HG03060 (cell line): ENCODE measurements around the gene NACA2.
"Not testable (repeated sequence)": the region's sequence is repeated elsewhere in the genome, so short reads cannot be mapped to it uniquely, and the experiment has no call there.

Source experiments
- ATAC-seq: cut with Tn5 transposase; IDR thresholded peaks from one replicate; pipeline ENCODE4 v1.9.1; 2021; ENCODE audit warnings: low read depth, moderate number of reproducible peaks; ENCODE audit not compliant: unreplicated experiment

NACA2 gene

DNA sequence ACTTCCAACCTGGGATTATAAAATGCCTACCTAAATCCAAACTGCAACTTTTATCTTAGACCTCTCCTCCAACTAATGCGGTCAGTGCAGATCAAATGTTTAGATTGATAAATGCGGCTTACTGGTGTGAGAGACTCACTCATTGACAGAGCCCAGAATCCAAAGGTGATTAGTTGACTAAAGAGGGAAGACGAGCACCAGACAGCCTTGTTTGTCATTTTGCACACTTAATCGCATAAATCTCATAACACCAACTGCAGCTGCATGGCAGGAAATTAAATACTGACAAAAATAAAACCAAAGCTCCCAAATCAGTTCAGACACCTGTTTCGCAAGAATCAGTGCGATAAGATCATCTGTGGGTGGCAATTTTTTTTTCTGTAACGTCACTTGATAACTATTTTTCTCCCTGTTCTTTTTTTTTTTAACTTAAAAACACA is 35.9 kb downstream of the NACA2 start:
- no peak for ATAC-seq

- no peak for ATAC-seq
Measured at GRCh38 chr17:61554209-61554608, 36.8 kb downstream of the NACA2 start.

DNA sequence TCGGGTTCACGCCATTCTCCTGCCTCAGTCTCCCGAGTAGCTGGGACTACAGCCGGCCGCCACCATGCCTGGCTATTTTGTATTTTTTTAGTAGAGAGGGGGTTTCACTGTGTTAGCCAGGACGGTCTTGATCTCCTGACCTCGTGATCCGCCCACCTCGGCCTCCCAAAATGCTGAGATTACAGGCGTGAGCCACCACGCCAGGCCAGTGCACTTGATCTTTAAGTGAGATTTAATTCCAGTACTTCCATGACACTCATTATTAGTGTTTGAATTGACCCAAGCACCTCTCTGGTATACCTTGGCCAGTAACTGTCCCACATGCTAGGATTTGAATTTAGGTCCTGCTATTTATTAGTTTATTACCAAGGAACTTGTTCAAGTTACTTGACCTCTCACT is 38.5 kb downstream of the NACA2 start:
- ATAC-seq: not testable (repeated sequence)

DNA sequence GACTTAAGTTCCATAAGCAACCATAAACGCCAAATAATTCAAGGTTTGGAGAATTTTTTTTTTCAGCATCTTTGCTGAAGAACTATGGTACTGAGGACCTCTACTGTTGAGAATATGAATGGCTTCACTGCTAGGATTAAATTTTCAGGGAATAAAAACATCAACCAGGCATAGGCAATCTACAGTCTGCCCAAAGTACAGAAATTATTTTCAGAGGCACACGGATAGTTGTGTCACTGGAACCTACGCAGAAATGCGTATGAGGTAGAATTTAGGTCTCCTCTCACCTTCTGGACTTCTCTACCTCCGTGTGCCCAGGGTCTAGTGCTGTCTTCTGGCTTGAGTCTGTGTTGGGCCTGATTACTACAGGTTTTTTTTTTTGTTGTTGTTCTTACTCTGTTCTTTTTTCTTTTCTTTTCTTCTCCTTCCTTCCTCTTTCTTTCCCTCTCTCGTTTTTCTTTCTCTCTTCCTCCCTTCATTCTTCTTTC is 39.7 kb downstream of the NACA2 start:
- no peak for ATAC-seq

- no peak for ATAC-seq
Measured at GRCh38 chr17:61547113-61547512, 43.9 kb downstream of the NACA2 start.

- no peak for ATAC-seq
Measured at GRCh38 chr17:61545335-61545938, 45.6 kb downstream of the NACA2 start.

GRCh38 chr17:61543786-61544415 is 47.1 kb downstream of the NACA2 start:
- ATAC-seq: no peak

GRCh38 chr17:61542027-61542426 is 49.0 kb downstream of the NACA2 start:
- ATAC-seq: no peak

DNA sequence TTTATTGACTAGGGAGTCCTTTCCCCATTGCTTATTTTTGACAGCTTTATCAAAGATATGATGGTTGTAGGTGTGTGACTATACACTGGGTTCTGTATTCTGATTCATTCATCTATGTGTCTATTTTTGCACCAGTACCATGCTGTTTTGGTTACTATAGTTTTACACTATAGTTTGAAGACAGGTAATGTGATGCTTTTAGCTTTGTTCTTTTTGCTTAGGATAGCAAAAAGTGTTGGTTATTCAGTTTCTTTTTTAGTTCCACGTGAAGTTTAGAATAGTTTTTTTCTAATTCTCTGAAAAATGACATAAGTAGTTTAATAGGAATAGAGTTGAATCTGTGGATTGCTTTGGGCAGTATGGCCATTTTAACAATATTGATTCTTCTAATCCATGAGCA is 50.1 kb downstream of the NACA2 start:
- no peak for ATAC-seq
